Activated T-helper 2 cell treated with anti-CD3 and anti-CD28 coated beads, Interferon-gamma antibody, Interleukin-2, Interleukin-4, amounts not matched to agents 10 μg/mL and 5 μg/mL and 100 μg/mL, durations not matched to agents 14 hours and 24 hours and 36 hours (primary cell): ENCODE data around the gene SENP1. TPM values are rescaled to one million over a fixed set of nuclear protein-coding genes. Genes with fewer than 3 reads are reported as not detected.

Experiments used
- DNase-seq: peaks from one replicate; pipeline ENCODE4 v3.0.0; 2021; ENCODE audit warnings: low spot score
- H3K27ac Mint-ChIP-seq: one replicate; pipeline ENCODE4 v1.8.0; 2021; ENCODE audit warnings: mixed read lengths
- H3K27me3 Mint-ChIP-seq: one replicate; pipeline ENCODE4 v1.8.0; 2021; ENCODE audit warnings: low read depth, mixed read lengths
- H3K36me3 Mint-ChIP-seq: one replicate; pipeline ENCODE4 v1.8.0; 2021; ENCODE audit warnings: low read depth, mixed read lengths
- H3K4me1 Mint-ChIP-seq: one replicate; pipeline ENCODE4 v1.8.0; 2021; ENCODE audit warnings: low read depth, mixed read lengths
- H3K4me3 Mint-ChIP-seq: one replicate; pipeline ENCODE4 v1.8.0; 2021; ENCODE audit warnings: low read depth, mild to moderate bottlenecking, moderate library complexity, mixed read lengths
- H3K9me3 Mint-ChIP-seq: one replicate; pipeline ENCODE4 v1.8.0; 2021; ENCODE audit warnings: mixed read lengths
- intact Hi-C: fragments of 100-400 bp; cut with micrococcal nuclease; formaldehyde crosslinking; loops from one replicate; pipeline ENCODE4 v1.15.1; 2023
- total RNA-seq: library from RNA; stranded (reverse); gene quantifications from 2 replicates; pipeline ENCODE4 v1.2.3, GENCODE V29; 2022

The SENP1 gene
- total RNA-seq, 1 donor from 2014 or later: 45.9 TPM

- no peak for DNase-seq
- Mint-ChIP-seq H3K9me3 (no peaks in the 10 kb centered on the region), H3K27ac (no peak overlapping the region), H3K27me3 (no peaks in the 10 kb centered on the region), H3K36me3 (no peaks in the 10 kb centered on the region), H3K4me1 (no peaks in the 10 kb centered on the region), H3K4me3 (no peak overlapping the region)
- intact Hi-C loops: no loop called here
Observed at GRCh38 chr12:48036818-48037217, 69.1 kb downstream of the SENP1 start.

- Mint-ChIP-seq H3K4me3 (no peak overlapping the region), H3K36me3 (no peaks in the 10 kb centered on the region)
- no peak for DNase-seq
Observed at GRCh38 chr12:48034835-48035805, 70.8 kb downstream of the SENP1 start.

GRCh38 chr12:48033451-48033850 is 72.4 kb downstream of the SENP1 start:
- DNase-seq: no peak
- Mint-ChIP-seq H3K36me3 (no peaks in the 10 kb centered on the region), H3K27ac (no peak overlapping the region), H3K4me3 (no peak overlapping the region), H3K4me1 (no peaks in the 10 kb centered on the region), H3K9me3 (no peaks in the 10 kb centered on the region), H3K27me3 (no peaks in the 10 kb centered on the region)
- intact Hi-C loops: no loop called here

More at GRCh38 chr12:48034835-48035805, 70.8 kb downstream of the SENP1 start:
- Mint-ChIP-seq H3K4me1 (no peaks in the 10 kb centered on the region), H3K9me3 (no peaks in the 10 kb centered on the region), H3K27me3 (no peaks in the 10 kb centered on the region), H3K27ac (no peak overlapping the region)
- intact Hi-C loops: no loop called here

GRCh38 chr12:48032597-48032996 is 73.3 kb downstream of the SENP1 start:
- intact Hi-C loops: no loop called here
- Mint-ChIP-seq H3K4me3 (no peak overlapping the region), H3K4me1 (no peaks in the 10 kb centered on the region), H3K36me3 (no peaks in the 10 kb centered on the region), H3K27me3 (no peaks in the 10 kb centered on the region), H3K9me3 (no peaks in the 10 kb centered on the region), H3K27ac (no peak overlapping the region)
- no peak for DNase-seq

- Mint-ChIP-seq H3K4me3 (no peak overlapping the region), H3K27ac (no peak overlapping the region), H3K4me1 (no peaks in the 10 kb centered on the region), H3K36me3 (no peaks in the 10 kb centered on the region), H3K27me3 (peaks cover 1% of the 10 kb centered on the region), H3K9me3 (no peaks in the 10 kb centered on the region)
- DNase-seq: no peak
- intact Hi-C loops: no loop called here
Observed at GRCh38 chr12:48031135-48031960, 74.5 kb downstream of the SENP1 start.

GRCh38 chr12:48030173-48030650 is 75.7 kb downstream of the SENP1 start:
- Mint-ChIP-seq H3K27me3 (peaks cover 2% of the 10 kb centered on the region), H3K4me3 (no peak overlapping the region), H3K36me3 (no peaks in the 10 kb centered on the region), H3K27ac (no peak overlapping the region), H3K4me1 (no peaks in the 10 kb centered on the region), H3K9me3 (no peaks in the 10 kb centered on the region)
- DNase-seq: no peak
- intact Hi-C loops: no loop called here

GRCh38 chr12:48029491-48030172 is 76.2 kb downstream of the SENP1 start:
- Mint-ChIP-seq H3K36me3 (no peaks in the 10 kb centered on the region), H3K9me3 (no peaks in the 10 kb centered on the region), H3K4me1 (no peaks in the 10 kb centered on the region), H3K27me3 (peaks cover 2% of the 10 kb centered on the region), H3K27ac (no peak overlapping the region), H3K4me3 (no peak overlapping the region)
- intact Hi-C loops: no loop called here
- no peak for DNase-seq

GRCh38 chr12:48028541-48029431 is 77.1 kb downstream of the SENP1 start:
- intact Hi-C loops: no loop called here
- Mint-ChIP-seq H3K9me3 (no peaks in the 10 kb centered on the region), H3K4me3 (no peak overlapping the region), H3K27me3 (peaks cover 2% of the 10 kb centered on the region), H3K36me3 (no peaks in the 10 kb centered on the region), H3K27ac (no peak overlapping the region), H3K4me1 (no peaks in the 10 kb centered on the region)
- no peak for DNase-seq

- intact Hi-C loops: no loop called here
- Mint-ChIP-seq H3K4me1 (no peaks in the 10 kb centered on the region), H3K4me3 (no peak overlapping the region), H3K9me3 (no peaks in the 10 kb centered on the region), H3K27me3 (peaks cover 5% of the 10 kb centered on the region), H3K27ac (no peak overlapping the region), H3K36me3 (no peaks in the 10 kb centered on the region)
- DNase-seq: no peak
Observed at GRCh38 chr12:48027183-48028002, 78.5 kb downstream of the SENP1 start.

- H3K9me3 Mint-ChIP-seq: no peaks in the 10 kb centered on the region
- no peak for DNase-seq
- no peak overlapping the region for H3K27ac Mint-ChIP-seq
- intact Hi-C loops: no loop called here
- H3K4me3 Mint-ChIP-seq: no peak overlapping the region
- H3K27me3 Mint-ChIP-seq: peaks cover 14% of the 10 kb centered on the region
- H3K4me1 Mint-ChIP-seq: no peaks in the 10 kb centered on the region
- no peaks in the 10 kb centered on the region for H3K36me3 Mint-ChIP-seq
Observed at GRCh38 chr12:48026060-48026827, 79.6 kb downstream of the SENP1 start.

- no peak overlapping the region for H3K27ac Mint-ChIP-seq
- no peaks in the 10 kb centered on the region for H3K36me3 Mint-ChIP-seq
- intact Hi-C loops: no loop called here
- peaks cover 14% of the 10 kb centered on the region for H3K27me3 Mint-ChIP-seq
- no peaks in the 10 kb centered on the region for H3K4me1 Mint-ChIP-seq
- no peaks in the 10 kb centered on the region for H3K9me3 Mint-ChIP-seq
- H3K4me3 Mint-ChIP-seq: no peak overlapping the region
- no peak for DNase-seq
Observed at GRCh38 chr12:48025281-48025680, 80.6 kb downstream of the SENP1 start.
